Lung (tissue), 12 donors: ENCODE measurements around the gene CDC123. TPM values are rescaled to one million over a fixed set of nuclear protein-coding genes. Genes with fewer than 3 reads are reported as not detected.

Experiments used
- ATAC-seq: fragments of 200-7000 bp; cut with Tn5 transposase; one replicate; pipeline ENCODE4 v1.9.1; 2020; ENCODE audit warnings: moderate number of reproducible peaks; ENCODE audit not compliant: insufficient read depth, low FRiP score
- DNase-seq, 3 donors: peaks; one replicate each; pipeline ENCODE4 v3.0.0-alpha.2; 2013 to 2017
- H3K27ac ChIP-seq, 2 donors: one replicate each; pipeline ENCODE4 v1.5.1; 2013; ENCODE audit warnings: mild to moderate bottlenecking in 2 of 2, moderate library complexity in 2 of 2, control low read depth in 1 of 2, inconsistent platforms in 1 of 2, low read depth in 1 of 2, low read length in 1 of 2
- H3K27me3 ChIP-seq, 3 donors: one replicate each; pipeline ENCODE4 v1.5.1; 2013; ENCODE audit warnings: low read length in 2 of 3; ENCODE audit not compliant: control insufficient read depth in 3 of 3, insufficient read depth in 3 of 3
- H3K36me3 ChIP-seq, 4 donors: one replicate each; pipeline ENCODE4 v1.5.1; 2013; ENCODE audit warnings: low read length in 4 of 4, mild to moderate bottlenecking in 1 of 4, moderate library complexity in 1 of 4; ENCODE audit not compliant: control insufficient read depth in 4 of 4, insufficient read depth in 4 of 4
- H3K4me1 ChIP-seq, 5 donors: one replicate each; pipeline ENCODE4 v1.5.1; 2013; ENCODE audit warnings: low read length in 5 of 5, mild to moderate bottlenecking in 2 of 5, moderate library complexity in 1 of 5; ENCODE audit not compliant: control insufficient read depth in 5 of 5, insufficient read depth in 5 of 5
- H3K4me3 ChIP-seq: one replicate; pipeline ENCODE4 v1.5.1; 2013; ENCODE audit warnings: mild to moderate bottlenecking, control low read depth, moderate library complexity
- H3K9ac ChIP-seq, 2 donors: one replicate each; pipeline ENCODE4 v1.5.1; 2013; ENCODE audit warnings: low read length in 2 of 2, control low read depth in 1 of 2; ENCODE audit not compliant: insufficient read depth in 1 of 2
- H3K9me3 ChIP-seq, 4 donors: one replicate each; pipeline ENCODE4 v1.5.1; 2013; ENCODE audit warnings: low read length in 3 of 4, mild to moderate bottlenecking in 1 of 4, moderate library complexity in 1 of 4; ENCODE audit not compliant: control insufficient read depth in 4 of 4, insufficient read depth in 3 of 4
- CTCF ChIP-seq: IDR thresholded peaks from 2 replicates; pipeline ENCODE4 v1.5.1; 2012; ENCODE audit warnings: mild to moderate bottlenecking; ENCODE audit errors: control extremely low read depth, extremely low read depth
- WGBS, 2 donors: extraction: QIAGEN DNeasy Blood & Tissue Kit; methylation state at CpG; one replicate each; pipeline ENCODE4 v1.1.7; 2013; 5-methylcytosine and 5-hydroxymethylcytosine counted together
- polyA plus RNA-seq, 2 donors: library from polyadenylated mRNA; stranded (reverse); fragments of 200-250 nt; gene quantifications; one replicate each; pipeline ENCODE4 v1.2.1, GENCODE V29; 2013
- total RNA-seq, 2 donors: library from RNA; depleted of rRNA in 1 of 2; stranded (reverse); fragments of >200 nt in 1 of 2; gene quantifications; one replicate each; pipeline ENCODE4 v1.2.1, GENCODE V29; 2014 to 2021
- donor health status: control.
- donor health status: control.
- donor health status: Bipolar disorder and iron deficiency.
- donor health status: healthy.
- donor health status: DM: yes; HTN: yes; CAD: no.

The CDC123 gene
- total and polyA plus RNA-seq, 4 donors, result 25.8 to 74.8 (median 54.4) TPM

- no peak overlapping the region for H3K27ac ChIP-seq
- no peak for DNase-seq
- no peaks in the 10 kb centered on the region for H3K4me1 ChIP-seq
- ATAC-seq, result no peak
- peaks cover 0 to 2% (median 0%) of the 10 kb centered on the region in 3 donors for H3K27me3 ChIP-seq
- no peak overlapping the region for H3K4me3 ChIP-seq
- no peaks in the 10 kb centered on the region for H3K36me3 ChIP-seq
- WGBS, 2 donors, result 79 to 86% methylated on average over 13 to 14 of the region's 14 CpGs
- no peaks in the 10 kb centered on the region for H3K9me3 ChIP-seq
- TF ChIP-seq CTCF, result no peak
- H3K9ac ChIP-seq, result no peak overlapping the region
Measured at GRCh38 chr10:12299222-12299965, 103.4 kb downstream of the CDC123 start.

Other genes with a start within 250 kb of the CDC123 start
- 10 to 100 TPM; 15.7 to 36.4 TPM for gene UPF2, start 153.4 kb upstream of the CDC123 start, total RNA-seq
- gene UPF2, start 153.4 kb upstream of the CDC123 start, polyA plus RNA-seq, result 10 to 100 TPM in 1 of 2 donors, 1 to 10 TPM in 1; 7.4 to 10.9 TPM
- 10 to 100 TPM; 18.4 to 22.1 TPM for gene DHTKD1, start 127.2 kb upstream of the CDC123 start, total RNA-seq
- gene DHTKD1, start 127.2 kb upstream of the CDC123 start, polyA plus RNA-seq, result 1 to 10 TPM; 8.5 to 8.6 TPM
- gene SEC61A2, start 66.5 kb upstream of the CDC123 start, total RNA-seq, result 10 to 100 TPM in 1 of 2 donors, 1 to 10 TPM in 1; 7.9 to 17.5 TPM
- gene SEC61A2, start 66.5 kb upstream of the CDC123 start, polyA plus RNA-seq, result 1 to 10 TPM; 2.8 to 4.8 TPM
- gene NUDT5, start 297 bp upstream of the CDC123 start, total RNA-seq, result 10 to 100 TPM; 40.6 to 50.8 TPM
- gene NUDT5, start 297 bp upstream of the CDC123 start, polyA plus RNA-seq, result 10 to 100 TPM; 51.5 to 54.7 TPM
- 10 to 100 TPM in 1 of 2 donors, 1 to 10 TPM in 1; 9.4 to 37.4 TPM for gene CAMK1D, start 153.4 kb downstream of the CDC123 start, total RNA-seq
- 1 to 10 TPM; 3.2 to 4.5 TPM for gene CAMK1D, start 153.4 kb downstream of the CDC123 start, polyA plus RNA-seq